Mesothelial cell of epicardium (in vitro differentiated cells): Measurements from ENCODE around the gene ARNT2. TPM values are rescaled to one million over a fixed set of nuclear protein-coding genes. Genes with fewer than 3 reads are reported as not detected.
A peak's percentile ranks its signal among the peaks of the same experiment; 100 is the strongest.

Source experiments
- DNase-seq, 2 experiments: peaks; one replicate each; pipeline ENCODE4 v3.0.0; 2021; ENCODE audit warnings: low spot score in 2 of 2; ENCODE audit not compliant: unreplicated experiment in 2 of 2
- H3K27ac Mint-ChIP-seq: 2 replicates; pipeline ENCODE4 v1.8.0; 2021; ENCODE audit warnings: mixed read lengths
- H3K27me3 Mint-ChIP-seq: 2 replicates; pipeline ENCODE4 v1.8.0; 2021; ENCODE audit warnings: low read depth, mixed read lengths
- H3K36me3 Mint-ChIP-seq: 2 replicates; pipeline ENCODE4 v1.8.0; 2021; ENCODE audit warnings: mixed read lengths
- H3K4me1 Mint-ChIP-seq: 2 replicates; pipeline ENCODE4 v1.8.0; 2021; ENCODE audit warnings: mixed read lengths
- H3K4me3 Mint-ChIP-seq: 2 replicates; pipeline ENCODE4 v1.8.0; 2021; ENCODE audit warnings: mild to moderate bottlenecking, moderate library complexity, mixed read lengths
- H3K9me3 Mint-ChIP-seq: 2 replicates; pipeline ENCODE4 v1.8.0; 2021; ENCODE audit warnings: mixed read lengths
- total RNA-seq: library from RNA; stranded (reverse); gene quantifications from 3 replicates; pipeline ENCODE4 v1.2.1, GENCODE V29; 2021
- TF ChIP-seq, protein P1 (sequence below): fragments of 200-600 bp; sonication (generic); IDR thresholded peaks from one replicate; pipeline ENCODE4 v1.5.0; 2021; ENCODE audit warnings: antibody characterized with exemption; ENCODE audit not compliant: unreplicated experiment

ARNT2 gene
- total RNA-seq, 1 donor from 2014 or later = 20.2 TPM

DNA sequence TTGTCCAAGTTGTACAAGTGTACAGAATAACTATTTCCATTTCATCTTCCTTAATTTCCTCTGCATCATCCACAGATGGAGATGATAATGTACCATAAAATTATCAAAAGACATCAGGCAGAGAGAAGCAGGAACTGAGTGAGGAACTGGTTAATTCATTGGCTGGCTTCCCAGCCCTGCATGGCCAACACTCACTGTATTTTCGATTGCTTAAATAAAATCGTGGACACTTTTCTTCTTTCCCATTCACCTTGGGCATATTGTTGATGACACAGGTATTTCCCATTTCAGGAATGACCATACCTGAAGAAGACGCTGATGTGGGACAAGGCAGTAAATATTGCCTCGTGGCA lies 146.7 kb downstream of the ARNT2 start:
- Mint-ChIP-seq H3K27ac (peak overlapping the region; percentile 75), H3K4me3 (no peak overlapping the region), H3K9me3 (no peaks in the 10 kb centered on the region), H3K4me1 (peaks cover 17% of the 10 kb centered on the region), H3K27me3 (no peaks in the 10 kb centered on the region), H3K36me3 (peaks cover 15% of the 10 kb centered on the region)
- no peak for DNase-seq
- TF ChIP-seq, protein P1, sequence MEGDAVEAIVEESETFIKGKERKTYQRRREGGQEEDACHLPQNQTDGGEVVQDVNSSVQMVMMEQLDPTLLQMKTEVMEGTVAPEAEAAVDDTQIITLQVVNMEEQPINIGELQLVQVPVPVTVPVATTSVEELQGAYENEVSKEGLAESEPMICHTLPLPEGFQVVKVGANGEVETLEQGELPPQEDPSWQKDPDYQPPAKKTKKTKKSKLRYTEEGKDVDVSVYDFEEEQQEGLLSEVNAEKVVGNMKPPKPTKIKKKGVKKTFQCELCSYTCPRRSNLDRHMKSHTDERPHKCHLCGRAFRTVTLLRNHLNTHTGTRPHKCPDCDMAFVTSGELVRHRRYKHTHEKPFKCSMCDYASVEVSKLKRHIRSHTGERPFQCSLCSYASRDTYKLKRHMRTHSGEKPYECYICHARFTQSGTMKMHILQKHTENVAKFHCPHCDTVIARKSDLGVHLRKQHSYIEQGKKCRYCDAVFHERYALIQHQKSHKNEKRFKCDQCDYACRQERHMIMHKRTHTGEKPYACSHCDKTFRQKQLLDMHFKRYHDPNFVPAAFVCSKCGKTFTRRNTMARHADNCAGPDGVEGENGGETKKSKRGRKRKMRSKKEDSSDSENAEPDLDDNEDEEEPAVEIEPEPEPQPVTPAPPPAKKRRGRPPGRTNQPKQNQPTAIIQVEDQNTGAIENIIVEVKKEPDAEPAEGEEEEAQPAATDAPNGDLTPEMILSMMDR = no peak

DNA sequence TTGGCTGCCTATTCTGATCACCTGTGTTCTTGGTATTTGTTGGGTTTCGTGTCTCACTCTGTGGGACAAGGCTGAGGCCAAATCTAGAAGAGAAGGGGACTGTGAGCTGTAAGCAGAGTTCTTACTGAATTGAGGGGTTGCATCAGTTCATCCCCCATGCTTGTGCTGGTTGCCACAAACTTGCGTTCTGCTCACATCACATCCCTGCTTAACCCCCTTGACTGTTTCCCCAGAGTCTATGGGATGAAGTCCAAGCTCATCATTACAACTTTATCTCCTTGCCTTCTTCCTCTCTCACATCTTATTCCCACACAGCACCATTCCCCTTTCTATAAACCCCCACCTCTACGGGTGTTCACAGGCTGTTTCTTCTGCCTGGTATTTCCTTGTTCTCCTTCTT lies 147.2 kb downstream of the ARNT2 start:
- Mint-ChIP-seq H3K36me3 (peaks cover 17% of the 10 kb centered on the region), H3K4me3 (no peak overlapping the region), H3K9me3 (no peaks in the 10 kb centered on the region), H3K27ac (no peak overlapping the region), H3K27me3 (no peaks in the 10 kb centered on the region), H3K4me1 (peaks cover 17% of the 10 kb centered on the region)
- TF ChIP-seq, protein P1 = no peak
- DNase-seq = no peak

DNA sequence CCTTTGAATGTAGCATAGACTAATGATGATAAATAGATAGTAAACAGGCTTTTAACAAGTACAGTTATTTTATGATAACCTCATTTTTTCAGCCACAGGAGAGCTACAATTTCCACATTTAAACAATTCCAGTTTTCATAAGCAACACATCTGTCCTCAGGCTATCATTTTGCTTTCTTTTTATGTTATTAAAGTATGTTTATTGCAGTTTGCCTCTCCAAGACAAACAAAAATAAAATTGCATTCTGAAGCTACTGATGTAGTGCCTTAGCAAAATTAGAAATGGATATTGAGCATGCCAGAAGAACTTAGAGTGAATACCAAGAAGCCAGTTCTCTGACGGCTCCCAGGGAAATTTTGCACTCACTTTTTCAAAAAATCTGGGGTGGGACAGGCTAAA lies 150.4 kb downstream of the ARNT2 start:
- no peak overlapping the region for H3K4me3 Mint-ChIP-seq
- H3K27me3 Mint-ChIP-seq = no peaks in the 10 kb centered on the region
- H3K9me3 Mint-ChIP-seq = peaks cover 6% of the 10 kb centered on the region
- H3K27ac Mint-ChIP-seq = no peak overlapping the region
- H3K4me1 Mint-ChIP-seq = peaks cover 14% of the 10 kb centered on the region
- peaks cover 28% of the 10 kb centered on the region for H3K36me3 Mint-ChIP-seq
- TF ChIP-seq, protein P1 = no peak
- no peak for DNase-seq

GRCh38 chr15:80556694-80557367 lies 152.6 kb downstream of the ARNT2 start:
- Mint-ChIP-seq H3K27me3 (no peaks in the 10 kb centered on the region), H3K36me3 (peaks cover 28% of the 10 kb centered on the region), H3K4me1 (no peaks in the 10 kb centered on the region), H3K27ac (no peak overlapping the region), H3K9me3 (peaks cover 6% of the 10 kb centered on the region), H3K4me3 (no peak overlapping the region)
- TF ChIP-seq, protein P1 = no peak
- no peak for DNase-seq

DNA sequence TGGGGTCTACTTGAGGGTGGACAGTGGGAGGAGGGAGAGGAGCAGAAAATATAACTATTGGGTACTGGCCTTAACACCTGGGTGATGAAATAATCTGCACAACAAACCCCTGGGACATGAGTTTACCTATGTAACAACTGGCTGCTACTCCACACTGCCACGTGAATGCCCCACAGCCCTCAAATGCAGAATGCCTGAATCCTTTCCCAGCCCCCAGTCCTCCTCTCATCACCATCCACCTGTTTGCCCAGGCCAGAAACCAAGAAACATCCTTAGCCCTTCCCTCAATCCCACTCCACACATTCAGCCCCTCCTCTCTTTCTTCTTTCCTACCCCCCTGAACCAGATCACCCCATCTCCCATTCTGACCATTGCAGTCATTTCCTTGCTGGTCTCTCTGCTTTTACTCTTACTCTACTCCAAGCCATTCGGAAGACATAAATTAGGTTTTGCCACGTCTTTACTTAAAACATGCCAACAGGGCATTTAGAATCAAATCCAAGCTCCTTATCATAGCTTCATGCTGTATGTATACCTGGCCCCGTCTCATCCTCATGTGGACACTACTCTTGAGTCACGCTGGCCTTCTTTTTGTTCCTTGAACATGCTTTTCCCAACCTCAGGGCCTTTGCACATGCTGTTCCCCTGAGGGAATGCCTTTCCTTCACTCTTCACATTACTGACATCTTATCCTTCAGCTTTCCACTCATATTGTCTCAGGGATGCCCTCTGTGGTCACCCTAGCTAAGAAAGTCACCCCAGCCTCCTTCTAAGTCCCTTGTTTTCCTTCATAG lies 153.5 kb downstream of the ARNT2 start:
- peaks cover 25% of the 10 kb centered on the region for H3K36me3 Mint-ChIP-seq
- TF ChIP-seq, protein P1 = no peak
- peaks cover 6% of the 10 kb centered on the region for H3K9me3 Mint-ChIP-seq
- H3K4me1 Mint-ChIP-seq = no peaks in the 10 kb centered on the region
- H3K27ac Mint-ChIP-seq = no peak overlapping the region
- no peaks in the 10 kb centered on the region for H3K27me3 Mint-ChIP-seq
- H3K4me3 Mint-ChIP-seq = no peak overlapping the region
- no peak for DNase-seq
